ENCODE measurements around the gene TCF4. TPM values are rescaled to one million over a fixed set of nuclear protein-coding genes. Genes with fewer than 3 reads are reported as not detected.

Gene TCF4
- total RNA-seq, 1 experiment from 2014 or later: 261 TPM

- DNase-seq: no peak
- Histone ChIP-seq H3K9ac (ENCODE audit: low read length) (no peak overlapping the region), H3K36me3 (ENCODE audit: insufficient read depth, low read length) (no peaks in the 10 kb centered on the region), H3K4me1 (ENCODE audit: low read length) (peaks cover 53% of the 10 kb centered on the region), H3K4me2 (ENCODE audit: low read depth, low read length, poor library complexity, severe bottlenecking) (no peak overlapping the region), H3K27ac (ENCODE audit: low read length) (no peak overlapping the region), H3K9me2 (replicated peaks; ENCODE audit: insufficient read depth, low read length) (no peaks in the 10 kb centered on the region), H3K9me3 (ENCODE audit: low read length) (no peaks in the 10 kb centered on the region), H3K4me3 (ENCODE audit: low read length) (no peak overlapping the region), H3K27me3 (ENCODE audit: low read length) (no peaks in the 10 kb centered on the region), H4K20me1 (ENCODE audit: insufficient read depth, low read depth, low read length) (no peaks in the 10 kb centered on the region), H2AFZ (ENCODE audit: low read length) (no peak overlapping the region), H3K79me2 (ENCODE audit: low read length) (peaks cover 95% of the 10 kb centered on the region)
Observed at GRCh38 chr18:55407774-55408535, 180.0 kb downstream of the TCF4 start.

- Histone ChIP-seq H3K36me3 (ENCODE audit: insufficient read depth, low read length) (no peaks in the 10 kb centered on the region), H3K9me3 (ENCODE audit: low read length) (no peaks in the 10 kb centered on the region), H3K4me1 (ENCODE audit: low read length) (peaks cover 47% of the 10 kb centered on the region), H3K27me3 (ENCODE audit: low read length) (no peaks in the 10 kb centered on the region), H3K79me2 (ENCODE audit: low read length) (peaks cover 91% of the 10 kb centered on the region), H3K27ac (ENCODE audit: low read length) (no peak overlapping the region), H3K4me2 (ENCODE audit: low read depth, low read length, poor library complexity, severe bottlenecking) (no peak overlapping the region), H3K4me3 (ENCODE audit: low read length) (no peak overlapping the region), H4K20me1 (ENCODE audit: insufficient read depth, low read depth, low read length) (no peaks in the 10 kb centered on the region), H2AFZ (ENCODE audit: low read length) (no peak overlapping the region), H3K9ac (ENCODE audit: low read length) (no peak overlapping the region), H3K9me2 (replicated peaks; ENCODE audit: insufficient read depth, low read length) (no peaks in the 10 kb centered on the region)
- no peak for DNase-seq
Observed at GRCh38 chr18:55407191-55407590, 180.8 kb downstream of the TCF4 start.

- no peaks in the 10 kb centered on the region for H3K9me3 ChIP-seq (ENCODE audit: low read length)
- no peak overlapping the region for H3K4me3 ChIP-seq (ENCODE audit: low read length)
- no peak overlapping the region for H2AFZ ChIP-seq (ENCODE audit: low read length)
- H3K79me2 ChIP-seq (ENCODE audit: low read length): peaks cover 90% of the 10 kb centered on the region
- H3K4me1 ChIP-seq (ENCODE audit: low read length): peaks cover 42% of the 10 kb centered on the region
- no peaks in the 10 kb centered on the region for H3K36me3 ChIP-seq (ENCODE audit: insufficient read depth, low read length)
- H3K27ac ChIP-seq (ENCODE audit: low read length): no peak overlapping the region
- no peaks in the 10 kb centered on the region for H4K20me1 ChIP-seq (ENCODE audit: insufficient read depth, low read depth, low read length)
- H3K9me2 ChIP-seq (replicated peaks; ENCODE audit: insufficient read depth, low read length): no peaks in the 10 kb centered on the region
- H3K4me2 ChIP-seq (ENCODE audit: low read depth, low read length, poor library complexity, severe bottlenecking): no peak overlapping the region
- no peak overlapping the region for H3K9ac ChIP-seq (ENCODE audit: low read length)
- no peaks in the 10 kb centered on the region for H3K27me3 ChIP-seq (ENCODE audit: low read length)
- DNase-seq: no peak
Observed at GRCh38 chr18:55406451-55406991, 181.5 kb downstream of the TCF4 start.

DNA sequence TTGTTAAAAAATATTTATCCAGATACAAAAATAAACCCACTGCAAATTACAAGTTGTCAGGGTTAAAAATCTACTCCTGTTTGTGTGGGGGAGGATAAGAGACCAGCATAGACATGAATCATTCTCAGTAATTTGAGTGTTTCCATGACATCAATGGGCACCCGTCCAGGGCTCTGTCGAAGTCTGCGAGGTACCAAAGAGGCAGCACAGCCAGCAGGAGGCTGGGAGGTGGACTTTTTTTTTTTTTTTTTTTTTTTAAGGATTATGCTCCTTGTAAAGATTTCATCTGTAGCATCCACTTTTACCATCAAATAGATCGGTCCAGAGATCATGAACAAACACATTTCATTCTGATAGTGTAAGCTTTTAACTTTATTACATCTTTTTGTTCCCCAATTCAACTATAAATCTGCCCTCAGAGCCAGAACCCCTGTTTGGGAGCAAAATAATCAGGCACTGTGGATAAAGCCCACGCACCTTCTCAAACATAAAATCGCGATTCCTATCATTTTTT, 182.0 kb downstream of the TCF4 start:
- no peaks in the 10 kb centered on the region for H3K9me3 ChIP-seq (ENCODE audit: low read length)
- H4K20me1 ChIP-seq (ENCODE audit: insufficient read depth, low read depth, low read length): no peaks in the 10 kb centered on the region
- peaks cover 36% of the 10 kb centered on the region for H3K4me1 ChIP-seq (ENCODE audit: low read length)
- H3K9ac ChIP-seq (ENCODE audit: low read length): no peak overlapping the region
- no peaks in the 10 kb centered on the region for H3K36me3 ChIP-seq (ENCODE audit: insufficient read depth, low read length)
- H3K4me3 ChIP-seq (ENCODE audit: low read length): no peak overlapping the region
- H2AFZ ChIP-seq (ENCODE audit: low read length): no peak overlapping the region
- peaks cover 90% of the 10 kb centered on the region for H3K79me2 ChIP-seq (ENCODE audit: low read length)
- H3K4me2 ChIP-seq (ENCODE audit: low read depth, low read length, poor library complexity, severe bottlenecking): no peak overlapping the region
- peak; percentile 60 for DNase-seq
- no peak overlapping the region for H3K27ac ChIP-seq (ENCODE audit: low read length)
- no peaks in the 10 kb centered on the region for H3K9me2 ChIP-seq (replicated peaks; ENCODE audit: insufficient read depth, low read length)
- H3K27me3 ChIP-seq (ENCODE audit: low read length): no peaks in the 10 kb centered on the region

- Histone ChIP-seq H3K79me2 (ENCODE audit: low read length) (peaks cover 90% of the 10 kb centered on the region), H3K27ac (ENCODE audit: low read length) (no peak overlapping the region), H3K4me3 (ENCODE audit: low read length) (no peak overlapping the region), H4K20me1 (ENCODE audit: insufficient read depth, low read depth, low read length) (no peaks in the 10 kb centered on the region), H2AFZ (ENCODE audit: low read length) (no peak overlapping the region), H3K4me2 (ENCODE audit: low read depth, low read length, poor library complexity, severe bottlenecking) (no peak overlapping the region), H3K27me3 (ENCODE audit: low read length) (no peaks in the 10 kb centered on the region), H3K9me2 (replicated peaks; ENCODE audit: insufficient read depth, low read length) (no peaks in the 10 kb centered on the region), H3K9ac (ENCODE audit: low read length) (no peak overlapping the region), H3K9me3 (ENCODE audit: low read length) (no peaks in the 10 kb centered on the region), H3K36me3 (ENCODE audit: insufficient read depth, low read length) (no peaks in the 10 kb centered on the region), H3K4me1 (ENCODE audit: low read length) (peaks cover 32% of the 10 kb centered on the region)
- no peak for DNase-seq
Observed at GRCh38 chr18:55405475-55405874, 182.5 kb downstream of the TCF4 start.

- Histone ChIP-seq H3K9ac (ENCODE audit: low read length) (no peak overlapping the region), H3K9me3 (ENCODE audit: low read length) (no peaks in the 10 kb centered on the region)
Observed at GRCh38 chr18:55404832-55405465, 183.0 kb downstream of the TCF4 start.

GRCh38 chr18:55404136-55404830, 183.7 kb downstream of the TCF4 start:
- H3K4me3 ChIP-seq (ENCODE audit: low read length): no peak overlapping the region
- no peaks in the 10 kb centered on the region for H3K27me3 ChIP-seq (ENCODE audit: low read length)
- H3K9me3 ChIP-seq (ENCODE audit: low read length): no peaks in the 10 kb centered on the region
- peaks cover 23% of the 10 kb centered on the region for H3K4me1 ChIP-seq (ENCODE audit: low read length)
- no peaks in the 10 kb centered on the region for H3K36me3 ChIP-seq (ENCODE audit: insufficient read depth, low read length)
- H3K4me2 ChIP-seq (ENCODE audit: low read depth, low read length, poor library complexity, severe bottlenecking): no peak overlapping the region
- no peaks in the 10 kb centered on the region for H4K20me1 ChIP-seq (ENCODE audit: insufficient read depth, low read depth, low read length)
- no peak overlapping the region for H3K27ac ChIP-seq (ENCODE audit: low read length)
- no peak for DNase-seq
- peaks cover 90% of the 10 kb centered on the region for H3K79me2 ChIP-seq (ENCODE audit: low read length)
- H3K9me2 ChIP-seq (replicated peaks; ENCODE audit: insufficient read depth, low read length): no peaks in the 10 kb centered on the region
- H3K9ac ChIP-seq (ENCODE audit: low read length): no peak overlapping the region
- no peak overlapping the region for H2AFZ ChIP-seq (ENCODE audit: low read length)

More at GRCh38 chr18:55404832-55405465, 183.0 kb downstream of the TCF4 start:
- H3K9me2 ChIP-seq (replicated peaks; ENCODE audit: insufficient read depth, low read length): no peaks in the 10 kb centered on the region
- peaks cover 88% of the 10 kb centered on the region for H3K79me2 ChIP-seq (ENCODE audit: low read length)
- no peaks in the 10 kb centered on the region for H3K27me3 ChIP-seq (ENCODE audit: low read length)
- H3K4me2 ChIP-seq (ENCODE audit: low read depth, low read length, poor library complexity, severe bottlenecking): no peak overlapping the region
- H3K36me3 ChIP-seq (ENCODE audit: insufficient read depth, low read length): no peaks in the 10 kb centered on the region
- DNase-seq: no peak
- H3K4me1 ChIP-seq (ENCODE audit: low read length): peaks cover 26% of the 10 kb centered on the region
- no peaks in the 10 kb centered on the region for H4K20me1 ChIP-seq (ENCODE audit: insufficient read depth, low read depth, low read length)
- H3K27ac ChIP-seq (ENCODE audit: low read length): no peak overlapping the region
- no peak overlapping the region for H3K4me3 ChIP-seq (ENCODE audit: low read length)
- no peak overlapping the region for H2AFZ ChIP-seq (ENCODE audit: low read length)
